ENCODE measurements around the gene BLZF1. TPM values are rescaled to one million over a fixed set of nuclear protein-coding genes. Genes with fewer than 3 reads are reported as not detected.

The BLZF1 gene
- polyA plus RNA-seq, 2 of the 4 experiments (the other 2 are of a cell fraction): 15.6 to 29.6 TPM

DNA sequence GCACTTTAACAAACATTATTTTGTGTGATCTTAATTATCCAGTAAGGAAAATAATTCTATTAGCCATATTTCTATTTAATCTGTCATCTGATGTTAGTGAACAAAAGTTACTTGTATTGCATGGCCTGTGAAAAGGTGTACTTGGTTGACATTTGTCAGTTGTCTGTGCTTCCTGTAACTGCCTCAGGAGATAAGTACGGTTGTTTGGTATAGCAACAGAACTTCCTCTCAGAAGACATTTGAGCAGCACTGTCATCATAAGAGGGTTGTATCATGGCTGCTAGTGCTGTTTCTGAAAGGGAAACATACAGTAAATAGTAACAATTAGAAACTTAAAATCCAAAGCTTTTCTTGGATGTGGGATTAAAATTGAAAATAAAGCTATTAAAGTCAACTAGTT, 3.4 kb downstream of the BLZF1 start:
- 88% methylated on average over 1 of the region's 1 CpG for WGBS (ENCODE audit: missing lambda C conversion rate)
- ChIA-PET CTCF (interaction anchor here (0.9 kb wide), 1 partner anchor 180 kb away, joined by 3 read pairs; no protein-coding TSS in a partner anchor), POLR2A (no interaction called here)
- DNase-seq (ENCODE audit: low read depth in 1 of 2, low spot score in 1 of 2) (no peak), FAIRE-seq (no peak), ATAC-seq (no peak)
- TF ChIP-seq, protein P1, sequence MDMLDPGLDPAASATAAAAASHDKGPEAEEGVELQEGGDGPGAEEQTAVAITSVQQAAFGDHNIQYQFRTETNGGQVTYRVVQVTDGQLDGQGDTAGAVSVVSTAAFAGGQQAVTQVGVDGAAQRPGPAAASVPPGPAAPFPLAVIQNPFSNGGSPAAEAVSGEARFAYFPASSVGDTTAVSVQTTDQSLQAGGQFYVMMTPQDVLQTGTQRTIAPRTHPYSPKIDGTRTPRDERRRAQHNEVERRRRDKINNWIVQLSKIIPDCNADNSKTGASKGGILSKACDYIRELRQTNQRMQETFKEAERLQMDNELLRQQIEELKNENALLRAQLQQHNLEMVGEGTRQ (IDR thresholded peaks at IDR 0.05): no peak
- no peak for TF ChIP-seq CEBPB (IDR thresholded peaks at IDR 0.05)
- TF ChIP-seq POLR2A (IDR thresholded peaks at IDR 0.05; ENCODE audit: low read length): no peak
- TF ChIP-seq, protein P2, sequence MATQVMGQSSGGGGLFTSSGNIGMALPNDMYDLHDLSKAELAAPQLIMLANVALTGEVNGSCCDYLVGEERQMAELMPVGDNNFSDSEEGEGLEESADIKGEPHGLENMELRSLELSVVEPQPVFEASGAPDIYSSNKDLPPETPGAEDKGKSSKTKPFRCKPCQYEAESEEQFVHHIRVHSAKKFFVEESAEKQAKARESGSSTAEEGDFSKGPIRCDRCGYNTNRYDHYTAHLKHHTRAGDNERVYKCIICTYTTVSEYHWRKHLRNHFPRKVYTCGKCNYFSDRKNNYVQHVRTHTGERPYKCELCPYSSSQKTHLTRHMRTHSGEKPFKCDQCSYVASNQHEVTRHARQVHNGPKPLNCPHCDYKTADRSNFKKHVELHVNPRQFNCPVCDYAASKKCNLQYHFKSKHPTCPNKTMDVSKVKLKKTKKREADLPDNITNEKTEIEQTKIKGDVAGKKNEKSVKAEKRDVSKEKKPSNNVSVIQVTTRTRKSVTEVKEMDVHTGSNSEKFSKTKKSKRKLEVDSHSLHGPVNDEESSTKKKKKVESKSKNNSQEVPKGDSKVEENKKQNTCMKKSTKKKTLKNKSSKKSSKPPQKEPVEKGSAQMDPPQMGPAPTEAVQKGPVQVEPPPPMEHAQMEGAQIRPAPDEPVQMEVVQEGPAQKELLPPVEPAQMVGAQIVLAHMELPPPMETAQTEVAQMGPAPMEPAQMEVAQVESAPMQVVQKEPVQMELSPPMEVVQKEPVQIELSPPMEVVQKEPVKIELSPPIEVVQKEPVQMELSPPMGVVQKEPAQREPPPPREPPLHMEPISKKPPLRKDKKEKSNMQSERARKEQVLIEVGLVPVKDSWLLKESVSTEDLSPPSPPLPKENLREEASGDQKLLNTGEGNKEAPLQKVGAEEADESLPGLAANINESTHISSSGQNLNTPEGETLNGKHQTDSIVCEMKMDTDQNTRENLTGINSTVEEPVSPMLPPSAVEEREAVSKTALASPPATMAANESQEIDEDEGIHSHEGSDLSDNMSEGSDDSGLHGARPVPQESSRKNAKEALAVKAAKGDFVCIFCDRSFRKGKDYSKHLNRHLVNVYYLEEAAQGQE (IDR thresholded peaks at IDR 0.05): no peak
- TF ChIP-seq ZNF302 (CRISPR knock-in tag; IDR thresholded peaks at IDR 0.05): no peak
- TF ChIP-seq NFE2L2 (conservative IDR thresholded peaks at IDR 0.05; ENCODE audit: low read length): no peak
- no peak for TF ChIP-seq ZC3H11A (IDR thresholded peaks at IDR 0.05)
- TF ChIP-seq, protein P3, sequence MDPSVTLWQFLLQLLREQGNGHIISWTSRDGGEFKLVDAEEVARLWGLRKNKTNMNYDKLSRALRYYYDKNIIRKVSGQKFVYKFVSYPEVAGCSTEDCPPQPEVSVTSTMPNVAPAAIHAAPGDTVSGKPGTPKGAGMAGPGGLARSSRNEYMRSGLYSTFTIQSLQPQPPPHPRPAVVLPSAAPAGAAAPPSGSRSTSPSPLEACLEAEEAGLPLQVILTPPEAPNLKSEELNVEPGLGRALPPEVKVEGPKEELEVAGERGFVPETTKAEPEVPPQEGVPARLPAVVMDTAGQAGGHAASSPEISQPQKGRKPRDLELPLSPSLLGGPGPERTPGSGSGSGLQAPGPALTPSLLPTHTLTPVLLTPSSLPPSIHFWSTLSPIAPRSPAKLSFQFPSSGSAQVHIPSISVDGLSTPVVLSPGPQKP (IDR thresholded peaks at IDR 0.05; ENCODE audit: low read depth, low read length): no peak
- TF ChIP-seq FOSB (CRISPR knock-in tag; IDR thresholded peaks at IDR 0.05): no peak
- TF ChIP-seq, protein P4, sequence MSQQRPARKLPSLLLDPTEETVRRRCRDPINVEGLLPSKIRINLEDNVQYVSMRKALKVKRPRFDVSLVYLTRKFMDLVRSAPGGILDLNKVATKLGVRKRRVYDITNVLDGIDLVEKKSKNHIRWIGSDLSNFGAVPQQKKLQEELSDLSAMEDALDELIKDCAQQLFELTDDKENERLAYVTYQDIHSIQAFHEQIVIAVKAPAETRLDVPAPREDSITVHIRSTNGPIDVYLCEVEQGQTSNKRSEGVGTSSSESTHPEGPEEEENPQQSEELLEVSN (IDR thresholded peaks at IDR 0.05; ENCODE audit: borderline replicate concordance, low read depth): no peak
- no peak for TF ChIP-seq NPAS2 (CRISPR knock-in tag; IDR thresholded peaks at IDR 0.05; ENCODE audit: borderline replicate concordance)
- TF ChIP-seq FOSL2 (IDR thresholded peaks at IDR 0.05): no peak
- TF ChIP-seq FOSL2 (CRISPR knock-in tag; IDR thresholded peaks at IDR 0.05): no peak
- no peak for TF ChIP-seq GATA3 (IDR thresholded peaks at IDR 0.05; ENCODE audit: borderline replicate concordance)
- no peak overlapping the region for H3K4me2 ChIP-seq
- H3K27ac ChIP-seq: no peak overlapping the region
- no peak overlapping the region for H3K4me3 ChIP-seq
- peaks cover 16% of the 10 kb centered on the region; the same call in 2 of the 3 replicates for H3K4me1 ChIP-seq
- H3K9me3 ChIP-seq: no peaks in the 10 kb centered on the region

DNA sequence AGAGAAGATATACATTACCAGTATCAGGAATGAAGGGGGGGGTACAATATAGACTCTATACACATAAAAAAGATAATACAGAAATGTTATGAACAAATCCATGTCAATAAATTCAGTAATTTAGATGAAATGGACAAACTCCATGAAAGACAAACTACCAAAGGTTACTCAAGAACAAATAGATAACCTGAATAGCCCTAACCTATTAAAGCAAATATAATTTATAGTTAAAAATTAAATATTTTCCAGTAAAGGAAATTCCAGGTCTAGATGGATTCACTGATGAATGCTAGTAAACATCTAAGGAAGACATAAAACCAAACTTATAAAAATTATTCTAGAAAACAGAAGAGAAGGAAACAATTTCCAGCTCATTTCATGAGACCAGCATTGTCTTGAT, 13.2 kb downstream of the BLZF1 start:
- CTCF ChIA-PET: no interaction called here
- H3K4me2 ChIP-seq: no peak overlapping the region

DNA sequence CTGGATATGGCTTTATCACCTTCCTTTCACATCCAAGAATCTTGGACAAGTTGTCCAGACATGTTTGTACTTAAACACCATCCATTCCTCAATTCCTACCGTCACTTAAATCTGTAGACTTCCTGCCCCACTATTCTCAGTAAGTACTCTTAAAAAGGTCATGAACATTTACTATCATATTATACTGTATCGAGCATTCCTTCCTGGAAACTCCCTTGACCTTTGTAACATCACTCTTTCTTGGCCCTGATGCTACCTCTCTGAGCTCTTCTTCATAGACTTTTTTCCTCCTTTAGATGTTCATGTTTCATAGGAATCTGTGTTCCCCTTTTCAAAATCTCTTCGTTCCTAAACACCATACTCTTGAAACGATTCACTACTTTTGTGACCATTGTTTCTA, 15.5 kb downstream of the BLZF1 start:
- Histone ChIP-seq H3K27ac (no peak overlapping the region), H3K9me3 (no peaks in the 10 kb centered on the region), H3K4me1 (no peaks in the 10 kb centered on the region), H3K4me3 (no peak overlapping the region), H3K4me2 (no peak overlapping the region)
- ChIA-PET POLR2A (no interaction called here), CTCF (interaction anchor here (1.2 to 1.4 kb wide), 2 partner anchors 9 to 11 kb away, joined by 3 read pairs; no protein-coding TSS in a partner anchor)
- 84% methylated on average over 4 of the region's 4 CpGs for WGBS (ENCODE audit: missing lambda C conversion rate)
- ATAC-seq: no peak
- TF ChIP-seq EP300 (IDR thresholded peaks at IDR 0.05) (no peak), SMC3 (IDR thresholded peaks at IDR 0.05) (no peak), ESRRA (IDR thresholded peaks at IDR 0.05; ENCODE audit: borderline replicate concordance, low read length) (no peak), MAZ (IDR thresholded peaks at IDR 0.05; ENCODE audit: borderline replicate concordance, low read depth, low read length) (no peak), CHD4 (IDR thresholded peaks at IDR 0.05; ENCODE audit: borderline replicate concordance) (no peak), MAFK (IDR thresholded peaks at IDR 0.05; ENCODE audit: partially characterized antibody) (no peak), EHMT2 (IDR thresholded peaks at IDR 0.05; ENCODE audit: low read depth) (no peak), CEBPB (IDR thresholded peaks at IDR 0.05) (no peak)
- TF ChIP-seq, protein P5, sequence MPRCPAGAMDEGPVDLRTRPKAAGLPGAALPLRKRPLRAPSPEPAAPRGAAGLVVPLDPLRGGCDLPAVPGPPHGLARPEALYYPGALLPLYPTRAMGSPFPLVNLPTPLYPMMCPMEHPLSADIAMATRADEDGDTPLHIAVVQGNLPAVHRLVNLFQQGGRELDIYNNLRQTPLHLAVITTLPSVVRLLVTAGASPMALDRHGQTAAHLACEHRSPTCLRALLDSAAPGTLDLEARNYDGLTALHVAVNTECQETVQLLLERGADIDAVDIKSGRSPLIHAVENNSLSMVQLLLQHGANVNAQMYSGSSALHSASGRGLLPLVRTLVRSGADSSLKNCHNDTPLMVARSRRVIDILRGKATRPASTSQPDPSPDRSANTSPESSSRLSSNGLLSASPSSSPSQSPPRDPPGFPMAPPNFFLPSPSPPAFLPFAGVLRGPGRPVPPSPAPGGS (IDR thresholded peaks at IDR 0.05): no peak
- TF ChIP-seq, protein P1 (IDR thresholded peaks at IDR 0.05): no peak
- FAIRE-seq: no peak
- DNase-seq (ENCODE audit: low read depth in 1 of 2, low spot score in 1 of 2): no peak

More for the DNA sequence above, 13.2 kb downstream of the BLZF1 start:
- POLR2A ChIA-PET: no interaction called here
- Histone ChIP-seq H3K4me1 (no peaks in the 10 kb centered on the region), H3K27ac (no peak overlapping the region), H3K9me3 (no peaks in the 10 kb centered on the region), H3K4me3 (no peak overlapping the region)
- DNase-seq (ENCODE audit: low read depth in 1 of 2, low spot score in 1 of 2): no peak
- TF ChIP-seq HOXA7 (CRISPR knock-in tag; IDR thresholded peaks at IDR 0.05): no peak
- no peak for ATAC-seq
- no peak for FAIRE-seq
